Endodermal cell (in vitro differentiated cells): ENCODE data around the gene LRATD1. TPM values are rescaled to one million over a fixed set of nuclear protein-coding genes. Genes with fewer than 3 reads are reported as not detected.

ENCODE experiments used
- DNase-seq: peaks from one replicate; pipeline ENCODE4 v3.0.0-alpha.2; 2017
- H3K27ac ChIP-seq: 2 replicates; pipeline ENCODE4 v1.5.1; 2013; ENCODE audit warnings: mild to moderate bottlenecking, low read depth, low read length, moderate library complexity
- H3K27me3 ChIP-seq: 2 replicates; pipeline ENCODE4 v1.6.1; 2013; ENCODE audit warnings: mild to moderate bottlenecking, low read length, moderate library complexity; ENCODE audit not compliant: insufficient read depth, control insufficient read depth, poor library complexity, severe bottlenecking
- H3K36me3 ChIP-seq: 2 replicates; pipeline ENCODE4 v1.7.0; 2013; ENCODE audit warnings: mild to moderate bottlenecking, low read length, moderate library complexity; ENCODE audit not compliant: control insufficient read depth, insufficient read depth
- H3K4me1 ChIP-seq: one replicate; pipeline ENCODE4 v1.7.0; 2013; ENCODE audit warnings: low read length; ENCODE audit not compliant: control insufficient read depth, insufficient read depth
- H3K4me3 ChIP-seq: 2 replicates; pipeline ENCODE4 v1.5.1; 2013; ENCODE audit warnings: mild to moderate bottlenecking, low read length, moderate library complexity
- H3K9ac ChIP-seq: 2 replicates; pipeline ENCODE4 v1.6.1; 2013; ENCODE audit warnings: mild to moderate bottlenecking, low read length, moderate library complexity; ENCODE audit not compliant: poor library complexity, severe bottlenecking; ENCODE audit errors: extremely low read depth
- H3K9me3 ChIP-seq: 2 replicates; pipeline ENCODE4 v1.6.1; 2013; ENCODE audit warnings: mild to moderate bottlenecking, low read length, moderate library complexity; ENCODE audit not compliant: control insufficient read depth
- H3K27ac Mint-ChIP-seq: 2 replicates; pipeline ENCODE4 v1.8.0; 2020; ENCODE audit warnings: mixed read lengths
- H3K27me3 Mint-ChIP-seq: 2 replicates; pipeline ENCODE4 v1.8.0; 2021; ENCODE audit warnings: mild to moderate bottlenecking, mixed read lengths; ENCODE audit not compliant: insufficient read depth
- H3K36me3 Mint-ChIP-seq: 2 replicates; pipeline ENCODE4 v1.8.0; 2020; ENCODE audit warnings: low read depth, mixed read lengths
- H3K4me1 Mint-ChIP-seq: 2 replicates; pipeline ENCODE4 v1.8.0; 2020; ENCODE audit warnings: mixed read lengths
- H3K4me3 Mint-ChIP-seq: 2 replicates; pipeline ENCODE4 v1.8.0; 2020; ENCODE audit warnings: mild to moderate bottlenecking, moderate library complexity, mixed read lengths
- H3K9me3 Mint-ChIP-seq: 2 replicates; pipeline ENCODE4 v1.8.0; 2020; ENCODE audit warnings: mild to moderate bottlenecking, mixed read lengths
- CTCF ChIP-seq: fragments of 200-600 bp; sonication (generic); conservative IDR thresholded peaks from 2 replicates; pipeline ENCODE4 v1.5.0; 2021; ENCODE audit warnings: antibody characterized with exemption, mild to moderate bottlenecking
- WGBS, 2 experiments: methylation state at CpG; one replicate each; pipeline versions ENCODE4 v1.1.5 to v1.1.7; 2013; ENCODE audit warnings: missing lambda C conversion rate in 2 of 2, mixed read lengths in 1 of 2; ENCODE audit not compliant: insufficient coverage in 1 of 2, insufficient read length in 1 of 2; 5-methylcytosine and 5-hydroxymethylcytosine counted together
- total RNA-seq, 2 donors: library from RNA; stranded (reverse); fragmentation: NEBNext Ultra II Directional in 1 of 2; extraction: Animal tissue kit (Norgen Biotek cat#: 25700) in 1 of 2; gene quantifications; 2 replicates in 1 of 2; 3 replicates in 1 of 2; pipeline ENCODE4 v1.2.1, GENCODE V29; 2021

Gene LRATD1
- total RNA-seq, 2 donors from 2014 or later: 0.95 to 2.6 TPM

- Mint-ChIP-seq H3K4me3 (peak overlapping the region; percentile 62), H3K9me3 (no peaks in the 10 kb centered on the region), H3K36me3 (no peaks in the 10 kb centered on the region), H3K27ac (no peak overlapping the region), H3K27me3 (peaks cover 87% of the 10 kb centered on the region), H3K4me1 (peaks cover 12% of the 10 kb centered on the region)
- DNase-seq: peak; percentile 67
- no peak for TF ChIP-seq CTCF
- Histone ChIP-seq H3K4me3 (peak overlapping the region; percentile 85), H3K4me1 (no peaks in the 10 kb centered on the region), H3K36me3 (no peaks in the 10 kb centered on the region), H3K27me3 (peaks cover 92% of the 10 kb centered on the region), H3K9ac (no peak overlapping the region), H3K27ac (no peak overlapping the region), H3K9me3 (no peaks in the 10 kb centered on the region)
- 0 to 4% methylated on average over 11 to 42 of the region's 42 CpGs for WGBS, 2 experiments
Measured at GRCh38 chr2:14633461-14634181, 1.1 kb downstream of the LRATD1 start.

- H3K27me3 Mint-ChIP-seq: peaks cover 84% of the 10 kb centered on the region
- no peak for TF ChIP-seq CTCF
- no peaks in the 10 kb centered on the region for H3K9me3 ChIP-seq
- peaks cover 12% of the 10 kb centered on the region for H3K4me1 Mint-ChIP-seq
- H3K4me3 Mint-ChIP-seq: peak overlapping the region; percentile 62
- H3K4me1 ChIP-seq: no peaks in the 10 kb centered on the region
- H3K9ac ChIP-seq: no peak overlapping the region
- H3K27me3 ChIP-seq: peaks cover 92% of the 10 kb centered on the region
- no peaks in the 10 kb centered on the region for H3K36me3 ChIP-seq
- no peaks in the 10 kb centered on the region for H3K9me3 Mint-ChIP-seq
- no peak overlapping the region for H3K27ac Mint-ChIP-seq
- peak overlapping the region; percentile 85 for H3K4me3 ChIP-seq
- WGBS, 2 experiments: 0 to 1% methylated on average over 3 to 31 of the region's 31 CpGs
- no peaks in the 10 kb centered on the region for H3K36me3 Mint-ChIP-seq
- H3K27ac ChIP-seq: no peak overlapping the region
- DNase-seq: no peak
Measured at GRCh38 chr2:14634182-14634488, 1.6 kb downstream of the LRATD1 start.

GRCh38 chr2:14634489-14635390 is 2.2 kb downstream of the LRATD1 start:
- Mint-ChIP-seq H3K4me3 (peak overlapping the region; percentile 62), H3K9me3 (no peaks in the 10 kb centered on the region), H3K4me1 (peaks cover 12% of the 10 kb centered on the region), H3K36me3 (no peaks in the 10 kb centered on the region), H3K27me3 (peaks cover 84% of the 10 kb centered on the region), H3K27ac (no peak overlapping the region)
- Histone ChIP-seq H3K9ac (peak overlapping the region; percentile 11), H3K27ac (no peak overlapping the region), H3K36me3 (no peaks in the 10 kb centered on the region), H3K4me1 (no peaks in the 10 kb centered on the region), H3K9me3 (no peaks in the 10 kb centered on the region), H3K4me3 (peak overlapping the region; percentile 85), H3K27me3 (peaks cover 92% of the 10 kb centered on the region)
- WGBS, 2 experiments: 1% methylated on average over 25 to 81 of the region's 81 CpGs
- peak; percentile 95 for DNase-seq
- TF ChIP-seq CTCF: peak; percentile 88
